Liver (tissue), 9 donors: Measurements from ENCODE around the gene SLC25A53. TPM values are rescaled to one million over a fixed set of nuclear protein-coding genes. Genes with fewer than 3 reads are reported as not detected.
"Not testable (repeated sequence)": the region's sequence is repeated elsewhere in the genome, so short reads cannot be mapped to it uniquely, and the experiment has no call there.

ENCODE experiments used
- DNase-seq: peaks from one replicate; pipeline ENCODE4 v3.0.0-alpha.2; 2017; ENCODE audit warnings: low spot score
- H3K27ac ChIP-seq, 2 donors: one replicate each; pipeline ENCODE4 v1.7.0; 2013; ENCODE audit warnings: inconsistent platforms in 2 of 2, low read length in 2 of 2, control low read depth in 1 of 2, low read depth in 1 of 2, mild to moderate bottlenecking in 1 of 2
- H3K27me3 ChIP-seq, 4 donors: one replicate each; pipeline versions ENCODE4 v1.6.1 to v1.7.0; 2013; ENCODE audit warnings: low read length in 3 of 4, inconsistent platforms in 1 of 4, mild to moderate bottlenecking in 1 of 4, moderate library complexity in 1 of 4; ENCODE audit not compliant: control insufficient read depth in 4 of 4, insufficient read depth in 4 of 4
- H3K36me3 ChIP-seq, 4 donors: one replicate each; pipeline versions ENCODE4 v1.6.1 to v1.7.0; 2013; ENCODE audit warnings: low read length in 3 of 4, mild to moderate bottlenecking in 3 of 4, low read depth in 1 of 4, moderate library complexity in 1 of 4; ENCODE audit not compliant: control insufficient read depth in 4 of 4, insufficient read depth in 3 of 4
- H3K4me1 ChIP-seq, 4 donors: one replicate each; pipeline versions ENCODE4 v1.6.1 to v1.7.0; 2013; ENCODE audit warnings: low read length in 3 of 4, mild to moderate bottlenecking in 3 of 4, moderate library complexity in 1 of 4; ENCODE audit not compliant: control insufficient read depth in 4 of 4, insufficient read depth in 4 of 4
- H3K4me3 ChIP-seq, 3 donors: one replicate each; pipeline versions ENCODE4 v1.6.1 to v1.7.0; 2013; ENCODE audit warnings: low read length in 3 of 3, control low read depth in 1 of 3, low read depth in 1 of 3, mild to moderate bottlenecking in 1 of 3
- H3K9ac ChIP-seq, 2 donors: one replicate each; pipeline ENCODE4 v1.7.0; 2013; ENCODE audit warnings: low read length in 2 of 2, mild to moderate bottlenecking in 2 of 2, moderate library complexity in 2 of 2, control low read depth in 1 of 2, low read depth in 1 of 2
- H3K9me3 ChIP-seq, 4 donors: one replicate each; pipeline versions ENCODE4 v1.6.1 to v1.7.0; 2013; ENCODE audit warnings: low read length in 3 of 4; ENCODE audit not compliant: control insufficient read depth in 4 of 4
- CTCF ChIP-seq: fragments of 150-350 bp; IDR thresholded peaks from 2 replicates; pipeline ENCODE4 v1.5.1; 2017; ENCODE audit warnings: improper control_type of control experiment, low read depth, low read length; ENCODE audit not compliant: missing input control
- FOXA2 ChIP-seq: IDR thresholded peaks from 2 replicates; pipeline ENCODE4 v1.6.1; 2016; ENCODE audit warnings: antibody characterized with exemption
- HNF4A ChIP-seq, 2 donors: conservative IDR thresholded peaks; 2 replicates each; pipeline ENCODE4 v1.6.1; 2016; ENCODE audit warnings: antibody characterized with exemption in 2 of 2, mild to moderate bottlenecking in 2 of 2
- JUND ChIP-seq, 2 donors: IDR thresholded peaks; 2 replicates each; pipeline ENCODE4 v1.6.1; 2016; ENCODE audit warnings: antibody characterized with exemption in 2 of 2
- MAX ChIP-seq: IDR thresholded peaks from 2 replicates; pipeline ENCODE4 v1.6.1; 2016; ENCODE audit warnings: antibody characterized with exemption
- REST ChIP-seq: IDR thresholded peaks from 2 replicates; pipeline ENCODE4 v1.6.1; 2016; ENCODE audit warnings: antibody characterized with exemption, mild to moderate bottlenecking
- RXRA ChIP-seq, 2 donors: IDR thresholded peaks; 2 replicates each; pipeline ENCODE4 v1.6.1; 2017 to 2018; ENCODE audit warnings: antibody characterized with exemption in 2 of 2, mild to moderate bottlenecking in 1 of 2
- TAF1 ChIP-seq: conservative IDR thresholded peaks from 2 replicates; pipeline ENCODE4 v1.6.1; 2016; ENCODE audit warnings: antibody characterized with exemption, mild to moderate bottlenecking
- WGBS: extraction: QIAGEN DNeasy Blood & Tissue Kit; methylation state at CpG from one replicate; pipeline ENCODE4 v1.1.7; 2013; 5-methylcytosine and 5-hydroxymethylcytosine counted together
- polyA plus RNA-seq, 2 donors: library from polyadenylated mRNA; stranded (reverse) in 1 of 2; unstranded in 1 of 2; fragments of 200-250 nt in 1 of 2; fragments of >200 nt in 1 of 2; fragmentation: Nextera tagmentation in 1 of 2; extraction: Ambion mirVana in 1 of 2; gene quantifications; one replicate each; pipeline versions ENCODE4 v1.2.1 to v1.2.3, GENCODE V29; 2013 to 2015
- total RNA-seq, 2 donors: library from RNA; depleted of rRNA; stranded (reverse); fragments of >200 nt; gene quantifications; one replicate each; pipeline ENCODE4 v1.2.3, GENCODE V29; 2014
- donor health status: healthy.
- donor health status: healthy.
- donor health status: healthy.
- donor health status: healthy.
- donor health status: healthy.

SLC25A53 gene
- total and polyA plus RNA-seq, 4 donors: 2.8 to 8.5 (median 7.1) TPM

GRCh38 chrX:104112326-104112951, 44.4 kb downstream of the SLC25A53 start, which contains the start of gene ZCCHC18 (continued):
- TF ChIP-seq CTCF (no peak), MAX (no peak), RXRA (IDR thresholded peaks at IDR 0.05) (no peak), TAF1 (no peak), JUND (IDR thresholded peaks at IDR 0.05) (no peak)

- H3K27me3 ChIP-seq: peaks cover 0 to 11% (median 1%) of the 10 kb centered on the region in 4 donors
- H3K9me3 ChIP-seq, H3K4me3 ChIP-seq, H3K4me1 ChIP-seq, H3K36me3 ChIP-seq, H3K27ac ChIP-seq, DNase-seq, H3K9ac ChIP-seq: not testable (repeated sequence)
- WGBS: 67% methylated on average over 6 of the region's 6 CpGs
Measured at GRCh38 chrX:104110491-104111240, 46.1 kb downstream of the SLC25A53 start.

GRCh38 chrX:104108955-104109354, 47.9 kb downstream of the SLC25A53 start:
- no peak overlapping the region for H3K9ac ChIP-seq
- H3K4me1 ChIP-seq: peaks cover 0 to 5% (median 1%) of the 10 kb centered on the region in 4 donors
- H3K27me3 ChIP-seq: peaks cover 0 to 8% (median 0%) of the 10 kb centered on the region in 4 donors
- WGBS: 86% methylated on average over 1 of the region's 1 CpG
- no peak for TF ChIP-seq FOXA2
- no peak for TF ChIP-seq REST
- TF ChIP-seq TAF1: no peak
- TF ChIP-seq HNF4A (conservative IDR thresholded peaks at IDR 0.05): no peak
- no peak for DNase-seq
- no peaks in the 10 kb centered on the region for H3K9me3 ChIP-seq
- no peak overlapping the region for H3K27ac ChIP-seq
- no peaks in the 10 kb centered on the region for H3K36me3 ChIP-seq
- H3K4me3 ChIP-seq: no peak overlapping the region
